Natural killer cell (primary cell): Measurements from ENCODE around the gene TTF1. TPM values are rescaled to one million over a fixed set of nuclear protein-coding genes. Genes with fewer than 3 reads are reported as not detected.

Source experiments
- ATAC-seq, 3 donors: fragments of 150-1000 bp in 2 of 3; fragments of 200-7000 bp in 1 of 3; cut with Tn5 transposase; 1 replicate in 1 of 3; 2 replicates in 2 of 3; pipeline ENCODE4 v1.10.0; 2021; ENCODE audit warnings: mild to moderate bottlenecking in 2 of 3, moderate library complexity in 2 of 3
- DNase-seq, 2 donors: peaks; one replicate each; pipeline versions ENCODE4 v3.0.0 to v3.0.0-alpha.2; 2013 to 2021; ENCODE audit warnings: mixed read lengths in 1 of 2
- H3K27ac ChIP-seq: one replicate; pipeline ENCODE4 v1.5.1; 2013; ENCODE audit warnings: mild to moderate bottlenecking, low read length
- H3K27me3 ChIP-seq: one replicate; pipeline ENCODE4 v1.6.1; 2013; ENCODE audit warnings: low read length; ENCODE audit not compliant: control insufficient read depth, insufficient read depth
- H3K36me3 ChIP-seq: one replicate; pipeline ENCODE4 v1.6.1; 2013; ENCODE audit warnings: low read length; ENCODE audit not compliant: control insufficient read depth, insufficient read depth
- H3K4me1 ChIP-seq: one replicate; pipeline ENCODE4 v1.6.1; 2013; ENCODE audit warnings: low read length; ENCODE audit not compliant: control insufficient read depth, insufficient read depth
- H3K4me3 ChIP-seq: one replicate; pipeline ENCODE4 v1.5.1; 2013; ENCODE audit warnings: low read length
- H3K9me3 ChIP-seq: one replicate; pipeline ENCODE4 v1.6.1; 2013; ENCODE audit warnings: low read length; ENCODE audit not compliant: control insufficient read depth, insufficient read depth
- H3K27ac Mint-ChIP-seq, 2 donors: one replicate each; pipeline ENCODE4 v1.8.0; 2022; ENCODE audit warnings: mild to moderate bottlenecking in 2 of 2, mixed read lengths in 2 of 2, moderate library complexity in 1 of 2
- H3K27me3 Mint-ChIP-seq, 2 donors: one replicate each; pipeline ENCODE4 v1.8.0; 2022; ENCODE audit warnings: low read depth in 2 of 2, mixed read lengths in 2 of 2
- H3K36me3 Mint-ChIP-seq: one replicate; pipeline ENCODE4 v1.8.0; 2022; ENCODE audit warnings: mixed read lengths
- H3K4me1 Mint-ChIP-seq, 2 donors: one replicate each; pipeline ENCODE4 v1.8.0; 2022; ENCODE audit warnings: mixed read lengths in 2 of 2
- H3K4me3 Mint-ChIP-seq: one replicate; pipeline ENCODE4 v1.8.0; 2022; ENCODE audit warnings: mild to moderate bottlenecking, moderate library complexity, mixed read lengths
- H3K9me3 Mint-ChIP-seq, 2 donors: one replicate each; pipeline ENCODE4 v1.8.0; 2022; ENCODE audit warnings: mixed read lengths in 2 of 2
- WGBS: methylation state at CpG from one replicate; pipeline ENCODE4 v1.1.7; 2013; ENCODE audit warnings: missing lambda C conversion rate; ENCODE audit not compliant: insufficient coverage; 5-methylcytosine and 5-hydroxymethylcytosine counted together
- intact Hi-C: fragments of 100-400 bp; cut with micrococcal nuclease; formaldehyde crosslinking; loops from one replicate; pipeline ENCODE4 v1.14.2; 2022
- total RNA-seq, 4 donors: library from RNA; stranded (reverse); fragments of 120-200 nt in 1 of 4; gene quantifications; one replicate each; pipeline versions ENCODE4 v1.2.3 to v1.2.4, GENCODE V29; 2013 to 2022
- TF ChIP-seq, protein P1 (sequence below): fragments of 200-600 bp; IDR thresholded peaks from one replicate; pipeline ENCODE4 v1.8.0; 2022; ENCODE audit warnings: antibody characterized with exemption

The TTF1 gene
- total RNA-seq, 3 donors from 2014 or later (not counting 1 experiment from before 2014, with no cell fraction given): 11.2 to 14.5 (median 12.9) TPM

DNA sequence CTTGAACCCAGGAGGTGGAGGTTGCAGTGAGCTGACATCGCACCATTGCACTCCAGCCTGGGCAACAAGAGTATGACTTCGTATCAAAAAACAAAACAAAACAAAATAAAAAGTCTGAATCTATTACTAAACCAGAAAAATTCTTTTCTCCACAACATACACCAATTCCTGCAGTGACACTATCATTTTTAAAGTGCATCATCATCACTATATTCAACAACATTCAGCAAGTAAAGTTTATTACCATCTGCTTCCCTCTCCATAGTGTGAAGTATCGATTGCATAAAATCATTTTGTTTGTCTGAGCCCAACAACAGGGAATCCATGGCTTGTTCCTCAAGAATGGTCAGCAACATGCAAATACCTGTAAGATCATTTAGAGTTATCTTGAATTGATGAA lies 72.3 kb downstream of the TTF1 start:
- Mint-ChIP-seq H3K27ac (peak overlapping the region; percentile 38 to 47), H3K4me1 (peaks cover 26 to 31% of the 10 kb centered on the region in 2 donors), H3K9me3 (no peaks in the 10 kb centered on the region), H3K4me3 (no peak overlapping the region), H3K27me3 (no peaks in the 10 kb centered on the region), H3K36me3 (peaks cover 38% of the 10 kb centered on the region)
- intact Hi-C loops: no loop called here
- Histone ChIP-seq H3K27ac (no peak overlapping the region), H3K9me3 (no peaks in the 10 kb centered on the region), H3K4me3 (no peak overlapping the region), H3K27me3 (no peaks in the 10 kb centered on the region), H3K4me1 (no peaks in the 10 kb centered on the region), H3K36me3 (peaks cover 86% of the 10 kb centered on the region)
- TF ChIP-seq, protein P1, sequence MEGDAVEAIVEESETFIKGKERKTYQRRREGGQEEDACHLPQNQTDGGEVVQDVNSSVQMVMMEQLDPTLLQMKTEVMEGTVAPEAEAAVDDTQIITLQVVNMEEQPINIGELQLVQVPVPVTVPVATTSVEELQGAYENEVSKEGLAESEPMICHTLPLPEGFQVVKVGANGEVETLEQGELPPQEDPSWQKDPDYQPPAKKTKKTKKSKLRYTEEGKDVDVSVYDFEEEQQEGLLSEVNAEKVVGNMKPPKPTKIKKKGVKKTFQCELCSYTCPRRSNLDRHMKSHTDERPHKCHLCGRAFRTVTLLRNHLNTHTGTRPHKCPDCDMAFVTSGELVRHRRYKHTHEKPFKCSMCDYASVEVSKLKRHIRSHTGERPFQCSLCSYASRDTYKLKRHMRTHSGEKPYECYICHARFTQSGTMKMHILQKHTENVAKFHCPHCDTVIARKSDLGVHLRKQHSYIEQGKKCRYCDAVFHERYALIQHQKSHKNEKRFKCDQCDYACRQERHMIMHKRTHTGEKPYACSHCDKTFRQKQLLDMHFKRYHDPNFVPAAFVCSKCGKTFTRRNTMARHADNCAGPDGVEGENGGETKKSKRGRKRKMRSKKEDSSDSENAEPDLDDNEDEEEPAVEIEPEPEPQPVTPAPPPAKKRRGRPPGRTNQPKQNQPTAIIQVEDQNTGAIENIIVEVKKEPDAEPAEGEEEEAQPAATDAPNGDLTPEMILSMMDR: no peak
- DNase-seq: no peak
- no peak for ATAC-seq
- WGBS: 100% methylated on average over 3 of the region's 3 CpGs

DNA sequence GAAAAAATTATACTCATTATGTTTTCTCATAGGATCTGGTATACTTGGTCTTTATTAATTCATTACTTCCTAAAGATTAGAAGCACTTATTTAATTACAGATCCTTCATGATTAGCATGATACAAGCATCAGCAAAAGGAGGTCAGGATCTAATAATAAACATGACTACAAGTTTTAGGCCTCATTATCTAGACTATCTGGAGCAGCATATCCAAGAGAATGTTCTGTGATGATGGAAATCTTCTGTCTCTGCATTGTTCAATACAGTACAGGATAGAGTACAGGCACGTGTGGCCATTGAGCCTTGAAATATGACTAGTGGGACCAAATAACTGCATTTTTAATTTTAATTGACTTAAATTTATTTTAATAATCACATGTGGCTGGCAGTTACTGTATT lies 73.1 kb downstream of the TTF1 start:
- H3K4me3 ChIP-seq: no peak overlapping the region
- H3K9me3 Mint-ChIP-seq: no peaks in the 10 kb centered on the region
- H3K27ac Mint-ChIP-seq: no peak overlapping the region
- TF ChIP-seq, protein P1: no peak
- WGBS: 71% methylated on average over 1 of the region's 1 CpG
- H3K4me3 Mint-ChIP-seq: no peak overlapping the region
- no peaks in the 10 kb centered on the region for H3K27me3 Mint-ChIP-seq
- intact Hi-C loops: no loop called here
- H3K36me3 ChIP-seq: peaks cover 89% of the 10 kb centered on the region
- peaks cover 47% of the 10 kb centered on the region for H3K36me3 Mint-ChIP-seq
- ATAC-seq: no peak
- H3K27me3 ChIP-seq: no peaks in the 10 kb centered on the region
- H3K27ac ChIP-seq: no peak overlapping the region
- peaks cover 27 to 33% of the 10 kb centered on the region in 2 donors for H3K4me1 Mint-ChIP-seq
- no peaks in the 10 kb centered on the region for H3K4me1 ChIP-seq
- no peak for DNase-seq
- no peaks in the 10 kb centered on the region for H3K9me3 ChIP-seq

DNA sequence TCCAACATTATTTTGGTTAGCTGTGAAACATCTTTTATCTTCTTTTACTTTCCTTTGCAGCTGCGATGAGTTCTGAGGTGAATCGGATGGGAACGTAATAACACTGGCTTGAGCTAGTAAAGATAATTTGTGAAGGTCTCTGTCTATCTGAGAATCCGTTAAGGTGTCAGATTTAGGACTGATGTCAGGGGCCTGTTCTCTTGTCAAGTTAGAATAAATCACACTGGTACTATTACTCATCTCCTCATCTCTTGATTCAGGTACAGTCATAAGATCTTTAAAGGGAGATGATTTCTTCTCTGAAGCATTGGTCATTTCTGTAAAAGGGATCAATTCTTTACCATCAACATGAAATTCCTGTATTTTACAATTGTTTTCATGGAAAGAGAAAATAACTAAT lies 78.1 kb downstream of the TTF1 start:
- Histone ChIP-seq H3K4me1 (no peaks in the 10 kb centered on the region), H3K4me3 (no peak overlapping the region), H3K36me3 (peaks cover 80% of the 10 kb centered on the region), H3K27ac (no peak overlapping the region), H3K9me3 (no peaks in the 10 kb centered on the region), H3K27me3 (no peaks in the 10 kb centered on the region)
- Mint-ChIP-seq H3K9me3 (no peaks in the 10 kb centered on the region), H3K27ac (peak overlapping the region; percentile 56 to 58), H3K36me3 (peaks cover 61% of the 10 kb centered on the region), H3K4me3 (no peak overlapping the region), H3K4me1 (peaks cover 45 to 53% of the 10 kb centered on the region in 2 donors), H3K27me3 (no peaks in the 10 kb centered on the region)
- intact Hi-C loops: no loop called here
- WGBS: 100% methylated on average over 2 of the region's 4 CpGs
- TF ChIP-seq, protein P1: no peak
- ATAC-seq (no peak), DNase-seq (no peak)

DNA sequence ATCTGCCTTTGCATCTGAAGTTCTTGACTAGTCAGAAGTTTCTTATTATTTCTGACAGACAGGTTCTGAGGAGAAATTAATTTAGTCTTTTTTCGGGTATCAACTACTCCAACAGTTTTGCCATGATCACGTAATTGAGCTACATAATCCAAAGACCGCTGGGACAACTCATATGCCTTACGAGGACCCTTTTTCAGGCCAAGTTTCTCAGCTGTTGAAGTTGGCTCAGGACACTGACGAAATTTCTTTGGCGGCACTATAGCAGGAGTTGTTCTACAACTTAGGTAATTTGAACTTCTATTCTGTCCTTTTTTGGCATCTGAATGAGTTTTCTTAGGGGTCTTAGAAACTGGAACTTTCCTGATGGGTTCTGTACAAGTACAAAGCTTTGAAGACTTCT lies 79.1 kb downstream of the TTF1 start:
- Histone ChIP-seq H3K4me1 (no peaks in the 10 kb centered on the region), H3K9me3 (no peaks in the 10 kb centered on the region), H3K27ac (no peak overlapping the region), H3K36me3 (peaks cover 76% of the 10 kb centered on the region), H3K4me3 (no peak overlapping the region), H3K27me3 (no peaks in the 10 kb centered on the region)
- H3K4me3 Mint-ChIP-seq: no peak overlapping the region
- DNase-seq (no peak), ATAC-seq (no peak)
- TF ChIP-seq, protein P1: no peak
- H3K27me3 Mint-ChIP-seq: no peaks in the 10 kb centered on the region
- WGBS: over 99% methylated on average over 6 of the region's 6 CpGs
- peaks cover 53 to 61% of the 10 kb centered on the region in 2 donors for H3K4me1 Mint-ChIP-seq
- H3K9me3 Mint-ChIP-seq: no peaks in the 10 kb centered on the region
- H3K27ac Mint-ChIP-seq: peak overlapping the region; percentile 34 to 56
- peaks cover 59% of the 10 kb centered on the region for H3K36me3 Mint-ChIP-seq
- intact Hi-C loops: no loop called here
